Measurements from ENCODE around the gene PSMD2. TPM values are rescaled to one million over a fixed set of nuclear protein-coding genes. Genes with fewer than 3 reads are reported as not detected.

PSMD2 gene
- total RNA-seq, 1 experiment from 2014 or later: 344 TPM

GRCh38 chr3:184334470-184335158, 35.6 kb downstream of the PSMD2 start:
- Histone ChIP-seq H4K20me1 (ENCODE audit: control insufficient read depth, insufficient read depth, insufficient read length) (peaks cover 4% of the 10 kb centered on the region), H3K14ac (ENCODE audit: insufficient read depth, low read length) (no peak overlapping the region), H2AK5ac (ENCODE audit: insufficient read length, low read length) (no peak overlapping the region), H2BK5ac (ENCODE audit: insufficient read length, low read length) (no peak overlapping the region), H3K23ac (ENCODE audit: insufficient read length, low read depth, low read length) (no peak overlapping the region), H3K4ac (ENCODE audit: low read depth, low read length) (no peak overlapping the region), H2BK20ac (ENCODE audit: low read depth, low read length, poor library complexity, severe bottlenecking) (no peak overlapping the region), H2AFZ (ENCODE audit: low read length) (no peak overlapping the region), H2BK120ac (ENCODE audit: low read depth, low read length, poor library complexity, severe bottlenecking) (no peak overlapping the region), H3K18ac (ENCODE audit: insufficient read length, low read depth, low read length) (no peak overlapping the region), H3K79me2 (ENCODE audit: insufficient read depth, low read length) (no peaks in the 10 kb centered on the region), H3K23me2 (ENCODE audit: insufficient read length, low read depth, low read length, poor library complexity, severe bottlenecking) (peaks cover 10% of the 10 kb centered on the region), H2BK12ac (ENCODE audit: insufficient read length, low read depth, low read length) (no peak overlapping the region), H3K4me2 (ENCODE audit: insufficient read depth, insufficient read length, low read length) (no peak overlapping the region), H3K56ac (ENCODE audit: insufficient read length, low read depth, low read length) (no peak overlapping the region), H3T11ph (ENCODE audit: low read length) (no peak overlapping the region), H3K9me3 (ENCODE audit: control insufficient read depth, low read depth, low read length) (no peaks in the 10 kb centered on the region), H3K9ac (ENCODE audit: extremely low read depth, insufficient read length, low read length) (no peak overlapping the region), H4K5ac (ENCODE audit: insufficient read length, low read depth, low read length) (no peak overlapping the region), H3K79me1 (ENCODE audit: insufficient read depth, low read depth, low read length, poor library complexity, severe bottlenecking) (no peaks in the 10 kb centered on the region), H3K4me1 (ENCODE audit: insufficient read depth, low read length) (no peaks in the 10 kb centered on the region), H3K27me3 (ENCODE audit: insufficient read depth, low read length) (no peaks in the 10 kb centered on the region), H3K27ac (ENCODE audit: insufficient read length, low read depth, low read length) (no peak overlapping the region), H4K8ac (replicated peaks; ENCODE audit: insufficient read length, low read depth, low read length) (no peak overlapping the region), H2BK15ac (ENCODE audit: low read depth, low read length) (no peak overlapping the region), H4K91ac (ENCODE audit: insufficient read length, low read depth, low read length) (no peak overlapping the region)
- no peak for DNase-seq
- Mint-ChIP-seq H3K4me1 (peaks cover 34 to 37% of the 10 kb centered on the region in 2 experiments), H3K4me3 (peak overlapping the region in 1 of 2 experiments; percentile 48; a peak in 2 of 5 replicates), H3K27ac (peak overlapping the region in 2 of 3 experiments; percentile 89 to 93; a peak in 4 of 7 replicates), H3K9me3 (no peaks in the 10 kb centered on the region), H3K36me3 (ENCODE audit: insufficient read depth in 1 of 3, low read depth in 3 of 3) (peaks cover 40 to 61% (median 46%) of the 10 kb centered on the region in 3 experiments), H3K27me3 (ENCODE audit: low read depth) (no peaks in the 10 kb centered on the region; the same call in none of the 2 replicates)
- TF ChIP-seq CTCF (conservative IDR thresholded peaks at IDR 0.05): no peak
- WGBS (ENCODE audit: extremely low coverage, insufficient read length, low lambda C conversion rate): no CpG with 5 or more reads among the region's 15 CpGs
